Measurements from ENCODE around the gene RBMXL2. TPM values are rescaled to one million over a fixed set of nuclear protein-coding genes. Genes with fewer than 3 reads are reported as not detected.

RBMXL2 gene
- 0.14 TPM in 1 of 2 replicates, not detected in the other for total RNA-seq
- long read RNA-seq: 0 reads

DNA sequence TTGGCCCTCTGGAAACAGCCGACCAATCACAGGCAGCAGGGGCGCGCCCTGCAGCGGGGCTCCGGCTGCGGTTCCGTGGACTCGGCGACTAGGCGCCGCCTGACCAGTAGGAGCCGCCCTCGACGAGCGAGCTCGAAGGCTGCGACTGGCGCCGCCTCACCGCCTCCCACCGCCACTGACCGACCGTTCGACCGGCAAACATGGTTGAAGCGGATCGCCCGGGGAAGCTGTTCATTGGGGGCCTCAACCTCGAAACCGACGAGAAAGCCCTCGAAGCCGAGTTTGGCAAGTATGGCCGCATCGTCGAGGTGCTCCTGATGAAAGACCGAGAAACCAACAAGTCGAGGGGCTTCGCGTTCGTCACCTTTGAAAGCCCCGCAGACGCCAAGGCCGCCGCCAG lies at the start of gene RBMXL2:
RBMXL2 (plus strand) TSS at position 78 of the 400 bp plus-strand sequence; CDS start at position 201, 123 bp downstream.
- no peak within 1 kb of the TSS for H3K27ac Mint-ChIP-seq

GRCh38 chr11:7046474-7047175 lies 42.2 kb upstream of the RBMXL2 start:
- Mint-ChIP-seq H3K27me3 (no peaks in the 10 kb centered on the region), H3K27ac (no peak overlapping the region), H3K4me1 (ENCODE audit: low read depth) (no peaks in the 10 kb centered on the region), H3K4me3 (ENCODE audit: low read depth) (no peak overlapping the region), H3K36me3 (ENCODE audit: insufficient read depth) (no peaks in the 10 kb centered on the region), H3K9me3 (ENCODE audit: low read depth) (no peaks in the 10 kb centered on the region)
- TF ChIP-seq CTCF (IDR thresholded peaks at IDR 0.05; ENCODE audit: unreplicated experiment): no peak
- DNase-seq (ENCODE audit: low spot score, unreplicated experiment): no peak

More for the DNA sequence above, at the start of gene RBMXL2:
- H3K4me3 Mint-ChIP-seq (ENCODE audit: low read depth): no peak within 1 kb of the TSS
- DNase-seq (ENCODE audit: low spot score, unreplicated experiment): no peak
- no peaks in the 10 kb centered on the region for H3K9me3 Mint-ChIP-seq (ENCODE audit: low read depth)
- peaks cover 9% of the 10 kb centered on the region for H3K27me3 Mint-ChIP-seq
- no peaks in the 10 kb centered on the region for H3K36me3 Mint-ChIP-seq (ENCODE audit: insufficient read depth)
- H3K4me1 Mint-ChIP-seq (ENCODE audit: low read depth): no peaks in the 10 kb centered on the region
- TF ChIP-seq CTCF (IDR thresholded peaks at IDR 0.05; ENCODE audit: unreplicated experiment): no peak

GRCh38 chr11:7050191-7050590 lies 38.6 kb upstream of the RBMXL2 start:
- no peak overlapping the region for H3K27ac Mint-ChIP-seq
- TF ChIP-seq CTCF (IDR thresholded peaks at IDR 0.05; ENCODE audit: unreplicated experiment): no peak
- DNase-seq (ENCODE audit: low spot score, unreplicated experiment): no peak
- no peaks in the 10 kb centered on the region for H3K36me3 Mint-ChIP-seq (ENCODE audit: insufficient read depth)
- peaks cover 4% of the 10 kb centered on the region for H3K27me3 Mint-ChIP-seq
- no peaks in the 10 kb centered on the region for H3K9me3 Mint-ChIP-seq (ENCODE audit: low read depth)
- H3K4me3 Mint-ChIP-seq (ENCODE audit: low read depth): no peak overlapping the region
- H3K4me1 Mint-ChIP-seq (ENCODE audit: low read depth): no peaks in the 10 kb centered on the region

- Mint-ChIP-seq H3K4me3 (ENCODE audit: low read depth) (no peak overlapping the region), H3K9me3 (ENCODE audit: low read depth) (no peaks in the 10 kb centered on the region), H3K27ac (no peak overlapping the region), H3K4me1 (ENCODE audit: low read depth) (no peaks in the 10 kb centered on the region), H3K27me3 (peaks cover 18% of the 10 kb centered on the region), H3K36me3 (ENCODE audit: insufficient read depth) (no peaks in the 10 kb centered on the region)
- no peak for TF ChIP-seq CTCF (IDR thresholded peaks at IDR 0.05; ENCODE audit: unreplicated experiment)
- no peak for DNase-seq (ENCODE audit: low spot score, unreplicated experiment)
These were observed 31.8 kb upstream of the RBMXL2 start for GRCh38 chr11:7056828-7057513.

- Mint-ChIP-seq H3K4me3 (ENCODE audit: low read depth) (no peak overlapping the region), H3K36me3 (ENCODE audit: insufficient read depth) (no peaks in the 10 kb centered on the region), H3K4me1 (ENCODE audit: low read depth) (no peaks in the 10 kb centered on the region), H3K9me3 (ENCODE audit: low read depth) (no peaks in the 10 kb centered on the region), H3K27me3 (peaks cover 18% of the 10 kb centered on the region), H3K27ac (no peak overlapping the region)
- DNase-seq (ENCODE audit: low spot score, unreplicated experiment): no peak
- TF ChIP-seq CTCF (IDR thresholded peaks at IDR 0.05; ENCODE audit: unreplicated experiment): no peak
These were observed 31.2 kb upstream of the RBMXL2 start for GRCh38 chr11:7057641-7058040.

All from progenitor cell of endocrine pancreas (in vitro differentiated cells).